Stimulated activated effector memory CD8-positive, alpha-beta T cell treated with anti-CD3 and anti-CD28 coated beads, Interleukin-12 subunit alpha, Interleukin-12 subunit beta, amount 100 ng/mL, for 72 hours (primary cell): Measurements from ENCODE around the gene MYRFL.
"Not testable (repeated sequence)": the region's sequence is repeated elsewhere in the genome, so short reads cannot be mapped to it uniquely, and the experiment has no call there.

Experiments used
- ATAC-seq: fragments of 150-1000 bp; cut with Tn5 transposase; 2 replicates; pipeline ENCODE4 v1.10.0; 2021
- DNase-seq, 2 donors: peaks; one replicate each; pipeline ENCODE4 v3.0.0; 2021 to 2022; ENCODE audit warnings: low spot score in 2 of 2
- H3K27ac Mint-ChIP-seq: one replicate; pipeline ENCODE4 v1.8.0; 2022; ENCODE audit warnings: mild to moderate bottlenecking, mixed read lengths
- H3K36me3 Mint-ChIP-seq: one replicate; pipeline ENCODE4 v1.8.0; 2022; ENCODE audit warnings: mild to moderate bottlenecking, mixed read lengths
- H3K4me1 Mint-ChIP-seq: one replicate; pipeline ENCODE4 v1.8.0; 2022; ENCODE audit warnings: mixed read lengths
- H3K4me3 Mint-ChIP-seq: one replicate; pipeline ENCODE4 v1.8.0; 2022; ENCODE audit warnings: mild to moderate bottlenecking, mixed read lengths
- H3K9me3 Mint-ChIP-seq: one replicate; pipeline ENCODE4 v1.8.0; 2022; ENCODE audit warnings: mixed read lengths

MYRFL gene

DNA sequence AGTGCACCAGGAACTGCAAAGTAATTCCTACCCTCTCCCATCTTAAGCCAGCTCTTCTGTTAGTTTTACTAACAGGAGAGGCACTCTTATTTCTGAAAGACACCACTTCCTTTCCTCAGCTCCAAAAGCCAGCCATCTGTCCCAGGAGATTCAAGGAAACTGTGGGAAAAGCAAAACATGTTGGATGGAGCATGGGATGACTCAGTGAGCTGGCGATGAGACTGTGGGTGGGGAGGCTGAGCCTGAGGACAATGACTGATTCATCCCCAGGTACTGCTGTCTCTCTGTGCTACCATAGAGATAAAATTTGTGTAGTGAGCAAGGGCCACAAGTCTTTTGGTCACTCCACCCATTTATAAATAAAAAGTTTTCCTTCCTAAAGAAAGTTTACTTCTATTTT lies 141.4 kb downstream of the MYRFL start:
- ATAC-seq (no peak), DNase-seq (no peak)
- Mint-ChIP-seq H3K4me1 (no peaks in the 10 kb centered on the region), H3K4me3 (no peak overlapping the region), H3K36me3 (no peaks in the 10 kb centered on the region), H3K9me3 (no peaks in the 10 kb centered on the region), H3K27ac (no peak overlapping the region)

- DNase-seq (no peak), ATAC-seq (no peak)
- Mint-ChIP-seq H3K27ac (no peak overlapping the region), H3K4me1 (no peaks in the 10 kb centered on the region), H3K4me3 (no peak overlapping the region), H3K36me3 (no peaks in the 10 kb centered on the region), H3K9me3 (no peaks in the 10 kb centered on the region)
These were observed 141.8 kb downstream of the MYRFL start for GRCh38 chr12:69966839-69967238.

GRCh38 chr12:69969011-69969410 lies 144.0 kb downstream of the MYRFL start:
- no peak overlapping the region for H3K4me3 Mint-ChIP-seq
- DNase-seq (no peak), ATAC-seq (no peak)
- no peaks in the 10 kb centered on the region for H3K36me3 Mint-ChIP-seq
- H3K9me3 Mint-ChIP-seq, result no peaks in the 10 kb centered on the region
- no peaks in the 10 kb centered on the region for H3K4me1 Mint-ChIP-seq
- no peak overlapping the region for H3K27ac Mint-ChIP-seq

- no peak for ATAC-seq
These were observed 147.1 kb downstream of the MYRFL start for GRCh38 chr12:69972136-69972535.

GRCh38 chr12:69978020-69978419 lies 153.0 kb downstream of the MYRFL start:
- Mint-ChIP-seq H3K36me3 (no peaks in the 10 kb centered on the region), H3K4me3 (no peak overlapping the region)

More at GRCh38 chr12:69972136-69972535, 147.1 kb downstream of the MYRFL start:
- H3K4me1 Mint-ChIP-seq, result no peaks in the 10 kb centered on the region
- H3K9me3 Mint-ChIP-seq, result peaks cover 3% of the 10 kb centered on the region
- H3K36me3 Mint-ChIP-seq, result no peaks in the 10 kb centered on the region
- H3K4me3 Mint-ChIP-seq, result no peak overlapping the region
- no peak for DNase-seq
- H3K27ac Mint-ChIP-seq, result no peak overlapping the region

DNA sequence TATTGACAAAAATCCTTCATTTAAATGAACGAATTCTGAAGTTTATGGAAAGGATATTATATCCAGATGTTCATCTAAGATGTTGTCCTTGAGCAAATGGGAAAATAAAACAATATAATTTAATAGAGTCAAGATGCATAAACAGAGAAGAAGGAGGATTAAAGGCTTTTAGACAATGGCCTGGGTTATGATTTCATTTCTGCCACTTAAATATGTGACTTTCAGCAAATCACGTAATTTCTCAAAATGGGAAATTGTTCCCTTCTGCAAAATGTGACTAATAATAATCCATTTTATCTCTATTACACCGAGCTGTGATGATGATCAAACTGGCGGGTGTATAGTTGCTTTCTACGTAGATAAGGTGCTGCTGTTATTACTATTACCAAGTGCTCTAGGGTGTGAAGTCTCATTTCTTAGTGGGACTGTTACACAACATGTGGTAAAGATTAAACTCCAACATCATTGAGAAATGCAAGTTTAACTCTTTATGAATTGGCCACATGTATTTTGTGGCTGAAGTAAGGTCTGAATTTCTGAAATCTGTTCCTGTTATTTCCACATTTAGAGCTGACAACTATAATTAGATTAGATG lies 157.0 kb downstream of the MYRFL start:
- Mint-ChIP-seq H3K36me3 (no peaks in the 10 kb centered on the region), H3K4me1 (no peaks in the 10 kb centered on the region), H3K9me3 (no peaks in the 10 kb centered on the region), H3K27ac (no peak overlapping the region), H3K4me3 (no peak overlapping the region)
- ATAC-seq, result no peak
- DNase-seq, result no peak

More at GRCh38 chr12:69978020-69978419, 153.0 kb downstream of the MYRFL start:
- H3K9me3 Mint-ChIP-seq, result peaks cover 3% of the 10 kb centered on the region
- H3K4me1 Mint-ChIP-seq, result no peaks in the 10 kb centered on the region
- H3K27ac Mint-ChIP-seq, result no peak overlapping the region
- ATAC-seq, result no peak
- DNase-seq, result no peak

- Mint-ChIP-seq H3K4me3 (no peak overlapping the region), H3K4me1 (no peaks in the 10 kb centered on the region), H3K27ac (no peak overlapping the region), H3K9me3 (no peaks in the 10 kb centered on the region), H3K36me3 (no peaks in the 10 kb centered on the region)
- ATAC-seq, result no peak
- DNase-seq, result no peak
These were observed 159.2 kb downstream of the MYRFL start for GRCh38 chr12:69984241-69984640.

GRCh38 chr12:69985656-69986055 lies 160.6 kb downstream of the MYRFL start:
- ATAC-seq (no peak), DNase-seq (no peak)
- no peak overlapping the region for H3K4me3 Mint-ChIP-seq
- no peaks in the 10 kb centered on the region for H3K9me3 Mint-ChIP-seq
- H3K27ac Mint-ChIP-seq, result no peak overlapping the region
- no peaks in the 10 kb centered on the region for H3K4me1 Mint-ChIP-seq
- no peaks in the 10 kb centered on the region for H3K36me3 Mint-ChIP-seq

DNA sequence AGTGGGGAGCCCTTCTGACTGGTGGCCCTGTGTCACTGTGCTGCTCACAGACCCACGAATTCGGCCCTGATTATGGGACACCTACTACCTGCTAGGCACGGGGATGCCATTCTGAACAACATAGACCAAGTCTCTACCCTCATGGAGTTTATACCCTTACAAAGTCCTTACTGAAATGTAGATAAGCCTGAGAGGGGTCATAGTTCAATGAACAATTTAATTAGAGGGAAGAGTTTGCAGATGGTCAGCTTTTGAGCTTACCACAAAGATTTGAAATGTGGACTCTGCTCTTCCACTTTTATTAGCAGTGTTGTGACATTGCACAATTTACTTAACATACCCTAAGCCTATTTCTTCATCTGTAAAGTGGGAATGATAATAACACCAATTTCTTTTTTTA lies 161.1 kb downstream of the MYRFL start:
- no peak overlapping the region for H3K27ac Mint-ChIP-seq
- no peak overlapping the region for H3K4me3 Mint-ChIP-seq
- ATAC-seq, result no peak
- no peak for DNase-seq
- no peaks in the 10 kb centered on the region for H3K9me3 Mint-ChIP-seq
- no peaks in the 10 kb centered on the region for H3K4me1 Mint-ChIP-seq
- H3K36me3 Mint-ChIP-seq, result no peaks in the 10 kb centered on the region

GRCh38 chr12:69987579-69988091 lies 162.6 kb downstream of the MYRFL start:
- H3K9me3 Mint-ChIP-seq, result peaks cover 2% of the 10 kb centered on the region
- H3K36me3 Mint-ChIP-seq, result no peaks in the 10 kb centered on the region
- H3K27ac Mint-ChIP-seq, result no peak overlapping the region
- ATAC-seq, result no peak
- H3K4me1 Mint-ChIP-seq, result no peaks in the 10 kb centered on the region
- DNase-seq, result no peak
- H3K4me3 Mint-ChIP-seq, result no peak overlapping the region

GRCh38 chr12:69988481-69989321 lies 163.7 kb downstream of the MYRFL start:
- ATAC-seq, result no peak
- Mint-ChIP-seq H3K9me3 (peaks cover 2% of the 10 kb centered on the region), H3K36me3 (no peaks in the 10 kb centered on the region), H3K4me3 (no peak overlapping the region), H3K4me1 (no peaks in the 10 kb centered on the region), H3K27ac (no peak overlapping the region)
- no peak for DNase-seq

DNA sequence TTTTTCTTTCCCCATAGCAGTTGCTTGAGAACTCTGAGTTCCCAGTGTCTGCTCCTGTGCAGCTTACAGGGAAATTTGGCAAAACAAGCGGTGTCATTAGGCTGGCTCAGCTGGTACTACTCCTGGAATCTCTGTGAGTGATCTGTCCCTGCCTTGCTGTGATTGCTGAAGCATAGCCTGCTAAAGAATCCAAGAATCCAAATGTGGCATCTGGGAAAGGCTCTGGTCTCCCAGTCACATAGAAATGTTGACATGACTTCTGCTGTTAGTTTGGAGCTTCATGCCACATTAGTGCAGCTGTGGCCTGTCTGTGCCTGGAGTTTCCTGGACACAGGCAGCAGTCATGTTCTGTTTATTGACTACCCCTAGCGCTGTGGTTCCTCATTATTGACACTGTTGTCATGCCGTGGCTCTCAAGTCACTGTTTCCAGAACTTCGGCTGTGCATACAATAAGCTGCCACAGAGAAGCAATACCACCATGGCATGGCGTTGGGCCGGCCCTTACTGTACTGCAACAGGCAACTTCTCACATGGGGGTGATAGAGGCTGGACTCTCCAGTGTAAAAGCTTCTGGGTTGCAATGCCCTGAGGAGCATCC lies 166.8 kb downstream of the MYRFL start:
- H3K4me3 Mint-ChIP-seq, result no peak overlapping the region
- H3K4me1 Mint-ChIP-seq, result no peaks in the 10 kb centered on the region
- no peak for ATAC-seq
- no peaks in the 10 kb centered on the region for H3K36me3 Mint-ChIP-seq
- DNase-seq, result no peak
- H3K27ac Mint-ChIP-seq, result no peak overlapping the region
- H3K9me3 Mint-ChIP-seq, result peaks cover 2% of the 10 kb centered on the region

GRCh38 chr12:69993433-69993832 lies 168.4 kb downstream of the MYRFL start:
- ATAC-seq, result no peak
- Mint-ChIP-seq H3K27ac (no peak overlapping the region), H3K9me3 (peaks cover 2% of the 10 kb centered on the region), H3K4me1 (no peaks in the 10 kb centered on the region), H3K36me3 (no peaks in the 10 kb centered on the region), H3K4me3 (no peak overlapping the region)
- no peak for DNase-seq

DNA sequence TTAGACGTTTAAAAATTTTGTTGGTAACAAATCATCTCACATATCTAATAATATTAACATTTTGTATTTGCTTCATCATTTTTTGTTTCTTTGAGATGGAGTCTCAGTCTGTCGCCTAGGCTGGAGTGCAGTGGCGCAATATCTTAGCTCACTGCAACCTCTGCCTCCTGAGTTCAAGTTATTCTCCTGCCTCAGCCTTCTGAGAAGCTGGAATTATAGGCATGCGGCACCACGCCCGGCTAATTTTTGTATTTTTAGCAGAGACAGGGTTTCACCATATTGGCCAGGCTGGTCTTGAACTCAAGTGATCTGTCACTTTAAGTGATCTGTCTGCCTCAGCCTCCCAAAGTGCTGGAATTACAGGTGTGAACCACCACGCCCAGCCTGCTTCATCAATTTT lies 169.1 kb downstream of the MYRFL start:
- not testable (repeated sequence) for H3K9me3 Mint-ChIP-seq, H3K4me1 Mint-ChIP-seq, H3K4me3 Mint-ChIP-seq, ATAC-seq, H3K27ac Mint-ChIP-seq, H3K36me3 Mint-ChIP-seq, DNase-seq

DNA sequence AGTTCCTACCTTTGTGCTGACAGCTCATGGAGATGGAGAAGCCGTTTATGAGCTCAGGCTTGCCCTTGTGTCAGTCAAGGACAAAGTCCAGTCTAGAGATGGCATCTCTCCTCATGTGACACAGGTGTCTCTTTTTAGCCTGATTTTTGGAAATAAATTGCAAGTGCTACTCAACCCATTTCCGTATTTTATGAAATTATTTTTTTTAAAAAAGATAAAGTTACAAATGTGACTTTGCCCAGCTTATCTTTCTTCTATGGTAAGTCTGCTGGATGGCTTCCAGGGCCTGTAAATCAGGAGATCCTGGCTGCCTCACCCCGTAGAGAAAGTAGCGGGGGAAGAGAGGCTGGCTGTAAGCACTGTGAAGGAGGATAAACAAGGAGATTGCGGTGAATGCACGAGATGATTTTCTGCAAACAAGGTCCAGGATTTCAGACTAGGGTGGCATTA lies 169.7 kb downstream of the MYRFL start:
- no peak overlapping the region for H3K4me3 Mint-ChIP-seq
- H3K4me1 Mint-ChIP-seq, result no peaks in the 10 kb centered on the region
- ATAC-seq, result no peak
- H3K9me3 Mint-ChIP-seq, result peaks cover 2% of the 10 kb centered on the region
- DNase-seq, result no peak
- H3K27ac Mint-ChIP-seq, result no peak overlapping the region
- H3K36me3 Mint-ChIP-seq, result no peaks in the 10 kb centered on the region

DNA sequence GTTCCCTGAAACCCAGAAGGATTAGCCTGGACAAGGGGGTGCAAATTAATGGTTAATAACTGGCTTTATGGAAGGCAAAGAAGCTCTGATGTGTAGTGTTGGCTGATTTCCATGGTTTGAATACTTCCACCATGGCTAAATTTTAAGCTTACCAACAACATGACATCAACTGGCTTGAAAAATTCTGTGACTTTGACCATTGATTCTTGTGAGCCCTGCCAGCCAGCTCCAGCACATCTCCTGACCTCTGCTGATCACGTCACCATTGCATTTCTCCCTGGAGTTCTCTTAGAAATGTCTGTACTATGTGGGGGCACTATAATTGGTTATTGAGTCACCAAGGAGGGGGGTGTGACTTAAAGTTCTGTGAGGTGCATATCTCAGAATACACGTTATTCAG lies 171.2 kb downstream of the MYRFL start:
- Mint-ChIP-seq H3K36me3 (no peaks in the 10 kb centered on the region), H3K27ac (no peak overlapping the region), H3K4me3 (no peak overlapping the region), H3K9me3 (peaks cover 2% of the 10 kb centered on the region), H3K4me1 (no peaks in the 10 kb centered on the region)
- DNase-seq, result no peak
- ATAC-seq, result no peak
